Measurements from ENCODE around the gene ZNF33B.

- TF ChIP-seq CTCF (IDR thresholded peaks at IDR 0.05; ENCODE audit: poor library complexity) (no peak), EZH2 (IDR thresholded peaks at IDR 0.05; ENCODE audit: borderline replicate concordance) (no peak), EZH2phosphoT487 (IDR thresholded peaks at IDR 0.05; ENCODE audit: low read depth, severe bottlenecking, unreplicated experiment) (no peak)
Measured at GRCh38 chr10:42637142-42637541, 1.2 kb downstream of the ZNF33B start.

Data from hepatocyte (in vitro differentiated cells).